Neural progenitor cell (in vitro differentiated cells): ENCODE results near the gene TMEM219.

Experiments
- EZH2 ChIP-seq: fragments of 200-600 bp; sonication (generic); IDR thresholded peaks from 2 replicates; pipeline ENCODE4 v1.6.1; 2017; ENCODE audit warnings: antibody characterized with exemption, mild to moderate bottlenecking, moderate library complexity
- EZH2phosphoT487 ChIP-seq: fragments of 200-600 bp; sonication (generic); IDR thresholded peaks from 2 replicates; pipeline ENCODE4 v1.6.1; 2017; ENCODE audit warnings: antibody characterized with exemption
- TF ChIP-seq, protein P1 (sequence below): fragments of 200-600 bp; sonication (generic); IDR thresholded peaks from 2 replicates; pipeline ENCODE4 v1.5.1; 2017; ENCODE audit warnings: antibody characterized with exemption, mild to moderate bottlenecking

GRCh38 chr16:29947897-29948296, 14.0 kb upstream of the TMEM219 start:
- TF ChIP-seq EZH2 = no peak
- TF ChIP-seq, protein P1, sequence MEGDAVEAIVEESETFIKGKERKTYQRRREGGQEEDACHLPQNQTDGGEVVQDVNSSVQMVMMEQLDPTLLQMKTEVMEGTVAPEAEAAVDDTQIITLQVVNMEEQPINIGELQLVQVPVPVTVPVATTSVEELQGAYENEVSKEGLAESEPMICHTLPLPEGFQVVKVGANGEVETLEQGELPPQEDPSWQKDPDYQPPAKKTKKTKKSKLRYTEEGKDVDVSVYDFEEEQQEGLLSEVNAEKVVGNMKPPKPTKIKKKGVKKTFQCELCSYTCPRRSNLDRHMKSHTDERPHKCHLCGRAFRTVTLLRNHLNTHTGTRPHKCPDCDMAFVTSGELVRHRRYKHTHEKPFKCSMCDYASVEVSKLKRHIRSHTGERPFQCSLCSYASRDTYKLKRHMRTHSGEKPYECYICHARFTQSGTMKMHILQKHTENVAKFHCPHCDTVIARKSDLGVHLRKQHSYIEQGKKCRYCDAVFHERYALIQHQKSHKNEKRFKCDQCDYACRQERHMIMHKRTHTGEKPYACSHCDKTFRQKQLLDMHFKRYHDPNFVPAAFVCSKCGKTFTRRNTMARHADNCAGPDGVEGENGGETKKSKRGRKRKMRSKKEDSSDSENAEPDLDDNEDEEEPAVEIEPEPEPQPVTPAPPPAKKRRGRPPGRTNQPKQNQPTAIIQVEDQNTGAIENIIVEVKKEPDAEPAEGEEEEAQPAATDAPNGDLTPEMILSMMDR = no peak
- TF ChIP-seq EZH2phosphoT487 = no peak
